Uterus (tissue), 2 donors: Measurements from ENCODE around the gene FNIP2.

Experiments
- CTCF ChIP-seq, 4 experiments: fragments of 200-600 bp in 2 of 4; fragments of 450-650 bp in 2 of 4; sonication (generic) in 2 of 4; IDR thresholded peaks; one replicate each; pipeline ENCODE4 v1.5.1; 2016 to 2019; ENCODE audit warnings: antibody characterized with exemption in 4 of 4, mild to moderate bottlenecking in 2 of 4, moderate library complexity in 1 of 4
- POLR2A ChIP-seq, 2 donors: fragments of 450-650 bp; IDR thresholded peaks; one replicate each; pipeline ENCODE4 v1.6.1; 2016; ENCODE audit warnings: antibody characterized with exemption in 2 of 2, mild to moderate bottlenecking in 1 of 2, moderate library complexity in 1 of 2

DNA sequence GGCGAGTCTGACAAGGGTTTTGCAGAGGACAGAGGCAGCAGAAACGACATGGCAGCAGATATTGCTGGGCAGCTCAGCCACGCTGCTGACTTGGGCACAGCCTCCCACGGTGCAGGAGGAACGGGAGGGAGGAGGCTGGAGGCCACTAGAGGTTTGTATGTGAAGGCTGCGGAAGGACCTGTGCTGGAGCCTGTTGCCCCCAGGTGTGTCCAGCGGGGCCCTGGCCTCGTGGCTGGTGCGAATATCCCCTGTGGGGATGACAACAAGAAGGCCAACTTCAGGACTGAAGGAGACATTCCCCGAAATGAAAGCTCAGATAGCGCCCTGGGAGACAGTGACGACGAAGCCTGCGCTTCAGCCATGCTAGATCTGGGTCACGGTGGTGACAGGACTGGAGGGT is 100.2 kb downstream of the FNIP2 start:
- TF ChIP-seq CTCF (IDR thresholded peaks at IDR 0.05) (no peak), POLR2A (IDR thresholded peaks at IDR 0.05) (no peak)
